Measurements from ENCODE around the gene CTSA. TPM values are rescaled to one million over a fixed set of nuclear protein-coding genes. Genes with fewer than 3 reads are reported as not detected.

CTSA gene
- total RNA-seq, 2 donors from 2014 or later, result 41.0 to 43.8 TPM

GRCh38 chr20:45908084-45908483, 16.9 kb downstream of the CTSA start:
- DNase-seq (no peak), ATAC-seq (no peak)
- TF ChIP-seq CTCF (IDR thresholded peaks at IDR 0.05), result no peak
- TF ChIP-seq POLR2A (IDR thresholded peaks at IDR 0.05), result no peak
- H3K4me3 ChIP-seq, result no peak overlapping the region
- peaks cover 0 to 9% of the 10 kb centered on the region in 2 donors for H3K36me3 ChIP-seq (replicated peaks in 1 of 2; ENCODE audit: insufficient read depth in 1 of 2, low read depth in 2 of 2)
- H3K9me3 ChIP-seq, result no peaks in the 10 kb centered on the region
- H3K27ac ChIP-seq, result no peak overlapping the region
- WGBS, 2 donors, result 94 to 100% methylated on average over 2 of the region's 2 CpGs
- H3K4me1 ChIP-seq, result peaks cover 18% of the 10 kb centered on the region
- H3K27me3 ChIP-seq, result no peaks in the 10 kb centered on the region
- intact Hi-C loops (cut with DNase I), result no loop called here

GRCh38 chr20:45909336-45909808, 18.2 kb downstream of the CTSA start:
- no peak overlapping the region for H3K4me3 ChIP-seq
- H3K36me3 ChIP-seq (replicated peaks in 1 of 2; ENCODE audit: insufficient read depth in 1 of 2, low read depth in 2 of 2), result peaks cover 0 to 5% of the 10 kb centered on the region in 2 donors
- intact Hi-C loops (cut with DNase I), result no loop called here
- peak overlapping the region in 1 of 4 donors; percentile 24 for H3K27ac ChIP-seq
- ATAC-seq (no peak), DNase-seq (no peak)
- no peaks in the 10 kb centered on the region for H3K27me3 ChIP-seq
- H3K9me3 ChIP-seq, result no peaks in the 10 kb centered on the region
- WGBS, 2 donors, result 83 to 91% methylated on average over 7 to 12 of the region's 12 CpGs
- H3K4me1 ChIP-seq, result peaks cover 18% of the 10 kb centered on the region
- TF ChIP-seq POLR2A (IDR thresholded peaks at IDR 0.05), result no peak
- no peak for TF ChIP-seq CTCF (IDR thresholded peaks at IDR 0.05)

- Histone ChIP-seq H3K4me1 (peaks cover 18% of the 10 kb centered on the region), H3K36me3 (replicated peaks in 1 of 2; ENCODE audit: insufficient read depth in 1 of 2, low read depth in 2 of 2) (peaks cover 0 to 2% of the 10 kb centered on the region in 2 donors), H3K27ac (peak overlapping the region in 2 of 4 donors; percentile 24 to 87), H3K27me3 (no peaks in the 10 kb centered on the region), H3K9me3 (no peaks in the 10 kb centered on the region), H3K4me3 (no peak overlapping the region)
- WGBS, 2 donors, result 79% methylated on average over 19 to 22 of the region's 22 CpGs
- ATAC-seq (no peak), DNase-seq (no peak)
- intact Hi-C loops (cut with DNase I), result no loop called here
- no peak for TF ChIP-seq POLR2A (IDR thresholded peaks at IDR 0.05)
Measured at GRCh38 chr20:45909817-45910669, 18.9 kb downstream of the CTSA start.

- Histone ChIP-seq H3K9me3 (no peaks in the 10 kb centered on the region), H3K4me3 (peak overlapping the region; percentile 8 to 44), H3K27me3 (no peaks in the 10 kb centered on the region), H3K4me1 (peaks cover 18% of the 10 kb centered on the region), H3K27ac (peak overlapping the region; percentile 75 to 87 (median 84)), H3K36me3 (replicated peaks in 1 of 2; ENCODE audit: insufficient read depth in 1 of 2, low read depth in 2 of 2) (peaks cover 0 to 2% of the 10 kb centered on the region in 2 donors)
- intact Hi-C loops (cut with DNase I), result no loop called here
- 7 to 9% methylated on average over 29 to 43 of the region's 43 CpGs for WGBS, 2 donors
- peak; percentile 75 to 89 (median 88) for TF ChIP-seq POLR2A (IDR thresholded peaks at IDR 0.05)
- no peak for TF ChIP-seq CTCF (IDR thresholded peaks at IDR 0.05)
- DNase-seq (peak; percentile 98 to 99 (median 99)), ATAC-seq (peak; percentile 92)
Measured at GRCh38 chr20:45910670-45911485, 19.7 kb downstream of the CTSA start.

Data from body of pancreas (tissue), 4 donors.